Superior temporal gyrus (tissue), 1 donor: ENCODE results near the gene GABRA4.

ENCODE experiments used
- DNase-seq: peaks from one replicate; pipeline ENCODE4 v3.0.0-alpha.2; 2016; ENCODE audit errors: extremely low spot score

GABRA4 gene

DNA sequence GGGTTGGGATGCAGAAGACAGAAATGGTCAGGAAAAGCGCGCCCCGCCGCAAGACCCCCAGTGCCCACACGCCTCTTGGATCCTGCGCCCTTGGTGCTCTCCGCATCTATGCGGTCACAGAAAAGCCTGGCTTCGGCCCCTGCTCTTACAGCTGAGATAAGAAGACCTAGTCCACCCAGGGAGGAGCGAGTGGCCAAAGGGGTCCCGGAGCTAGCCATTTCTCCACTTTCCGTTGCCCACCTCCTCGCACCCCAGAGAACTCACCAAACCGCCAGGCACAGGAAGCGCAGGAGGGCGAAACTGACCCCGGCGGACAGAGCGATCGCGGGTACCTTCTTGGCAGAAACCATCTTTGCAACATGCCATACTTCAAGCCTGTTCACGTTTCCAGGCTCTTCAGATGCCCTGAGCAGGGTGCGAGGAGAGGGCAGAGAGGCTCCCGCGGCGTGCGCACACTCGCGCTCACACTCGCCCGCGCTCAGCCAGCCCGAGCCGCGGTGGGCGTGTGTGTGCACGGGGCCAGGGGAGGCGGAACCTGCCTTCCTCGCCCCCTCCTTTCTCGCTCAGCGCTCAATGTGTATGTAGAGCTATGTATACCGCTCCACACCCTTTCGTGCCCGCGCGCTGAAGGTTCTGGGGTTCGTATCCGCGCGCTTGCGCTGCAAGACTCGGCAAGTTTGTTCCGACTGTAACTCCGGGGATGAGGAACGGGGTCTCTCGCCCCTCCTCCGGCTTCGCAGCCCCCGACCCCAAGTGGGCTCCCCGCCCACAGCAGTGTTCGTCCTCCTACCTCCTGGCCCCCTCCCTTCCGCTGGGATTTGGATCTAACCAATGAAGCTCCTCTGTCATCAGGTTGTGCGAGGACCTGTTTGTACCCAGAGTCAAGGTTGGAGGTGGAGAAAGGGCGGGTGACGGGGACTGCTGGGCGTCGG is at the start of gene GABRA4:
Gene GABRA4 (minus strand): TSS at position 507 of the 932 bp plus-strand sequence. CDS start 157 bp downstream, at position 350.
- DNase-seq: peak; percentile 33

DNA sequence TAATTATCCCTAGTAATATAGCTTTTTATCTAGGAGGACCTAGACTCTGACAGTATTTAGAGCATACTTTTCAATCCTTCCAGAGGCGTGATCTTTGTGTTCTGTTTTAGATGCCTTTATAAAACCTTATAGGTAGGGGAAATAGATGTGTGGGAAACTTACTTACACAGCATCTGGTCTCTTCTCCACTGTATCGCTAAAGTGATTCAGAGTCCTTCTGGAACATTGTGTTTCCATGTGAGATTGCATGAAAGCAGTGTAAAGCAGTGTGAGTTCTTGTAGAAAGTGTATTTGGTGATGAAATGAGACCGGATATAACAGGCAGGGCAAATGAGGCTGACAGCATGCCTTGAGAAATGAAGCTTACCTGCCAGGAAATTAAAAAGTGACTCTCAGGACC is 47.4 kb upstream of the GABRA4 start:
- DNase-seq: peak; percentile 68

DNA sequence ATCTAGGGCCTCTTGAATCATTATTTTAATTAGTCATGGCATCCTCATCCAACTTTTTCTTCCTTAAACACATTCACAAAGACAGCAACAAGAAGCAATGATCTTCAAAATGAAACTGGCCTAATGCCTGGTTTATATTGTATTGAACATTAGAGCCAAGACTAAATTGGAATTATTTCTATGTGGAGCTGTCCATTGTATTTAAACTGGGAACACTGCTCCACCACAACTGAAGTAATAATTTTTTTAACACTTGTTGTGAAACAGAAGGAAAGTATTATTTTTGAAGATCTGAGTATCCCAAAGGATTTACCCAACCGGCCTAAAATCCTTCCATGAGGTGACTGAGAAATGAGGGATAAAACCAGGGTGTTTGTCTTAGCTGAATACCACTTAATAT is 44.9 kb upstream of the GABRA4 start:
- no peak for DNase-seq

DNA sequence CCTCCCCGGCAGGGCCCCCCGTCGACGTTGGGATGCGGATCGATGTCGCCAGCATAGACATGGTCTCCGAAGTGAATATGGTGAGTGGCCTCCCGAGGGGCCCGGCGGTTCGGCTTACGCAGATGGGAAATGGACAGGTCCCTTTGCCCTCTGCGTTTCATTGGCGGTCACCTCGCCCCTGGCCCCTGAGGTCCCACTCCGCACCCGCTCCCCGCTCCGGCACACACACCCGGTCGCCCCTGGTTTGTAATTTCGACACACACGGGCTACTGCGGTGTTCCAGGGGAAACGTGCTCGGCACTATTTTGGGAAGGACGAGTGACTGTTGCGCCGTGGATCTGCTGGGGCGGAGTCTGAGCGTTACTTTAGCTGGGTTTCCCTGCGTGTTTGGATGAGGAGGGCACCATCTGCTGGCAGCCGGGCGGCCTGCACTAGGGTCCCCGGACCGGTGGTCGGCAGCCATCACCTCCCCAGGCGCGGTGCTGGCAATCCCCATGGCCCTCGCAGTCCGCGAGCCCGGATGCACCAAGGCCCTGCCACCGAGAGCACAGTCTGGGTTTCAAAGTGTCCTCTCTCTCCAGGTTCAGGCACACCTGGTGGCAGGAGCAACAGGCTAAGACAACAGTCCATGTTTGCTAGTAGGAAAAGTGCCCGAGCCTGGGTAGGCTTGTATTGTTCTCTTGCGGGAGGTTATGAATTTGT is 39.2 kb upstream of the GABRA4 start:
- DNase-seq: peak; percentile 75

DNA sequence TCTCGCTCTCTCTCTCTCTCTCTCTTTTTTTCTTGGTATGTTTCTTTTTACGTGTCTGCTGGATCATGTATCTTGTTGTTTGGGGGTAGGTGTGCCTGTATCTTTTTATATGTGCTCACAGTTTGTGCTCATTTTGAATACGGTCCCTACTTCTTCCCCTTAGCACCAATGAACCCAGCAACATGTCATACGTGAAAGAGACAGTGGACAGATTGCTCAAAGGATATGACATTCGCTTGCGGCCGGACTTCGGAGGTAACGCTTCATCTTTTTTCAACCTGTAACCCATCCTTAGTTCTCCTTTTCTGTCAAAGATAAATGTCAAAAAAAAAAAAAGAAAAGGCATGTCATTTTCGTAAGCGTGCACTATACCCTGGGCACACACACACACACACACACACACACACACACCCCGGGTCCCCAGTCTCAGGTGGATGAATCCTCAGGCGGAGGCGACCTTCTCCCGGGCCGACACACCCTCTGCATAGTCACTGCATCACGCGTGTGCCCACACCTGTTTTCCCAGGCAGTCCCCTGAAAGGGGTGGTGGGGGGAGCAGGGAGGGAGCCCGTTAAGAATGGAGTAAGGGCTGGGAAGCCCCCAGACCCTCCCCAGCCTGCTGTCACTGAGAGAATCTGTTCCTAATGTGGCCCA is 38.5 kb upstream of the GABRA4 start:
- DNase-seq: no peak

DNA sequence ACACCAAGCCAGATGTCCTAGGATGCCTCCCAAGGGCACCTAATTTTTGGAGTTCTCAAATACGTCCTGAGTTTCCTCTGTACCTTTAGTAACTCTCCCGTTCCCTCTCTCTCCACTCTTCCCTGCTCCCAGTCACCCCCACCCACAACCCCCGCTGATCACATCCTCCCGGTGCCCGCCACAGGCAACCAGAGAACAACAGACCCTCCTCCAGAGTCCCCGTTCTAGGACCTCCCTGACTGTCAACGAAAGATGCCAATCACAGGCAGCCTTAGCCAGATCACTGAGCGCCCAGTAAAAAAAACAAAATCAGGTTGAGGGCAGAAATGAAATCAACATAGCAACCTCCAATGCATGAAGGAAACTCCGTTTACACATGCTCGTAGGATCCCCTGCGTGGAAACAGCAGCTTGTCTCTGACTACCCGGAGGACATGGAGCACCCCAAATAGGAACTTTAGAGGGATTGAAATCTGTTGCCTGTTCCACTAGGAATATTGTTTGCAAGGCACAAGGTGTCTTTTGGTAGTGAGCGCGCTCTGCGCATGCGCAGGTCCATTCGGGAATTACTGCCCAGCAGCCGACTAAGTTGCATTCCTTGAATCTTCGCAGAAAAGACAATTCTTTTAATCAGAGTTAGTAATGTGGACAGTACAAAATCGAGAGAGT is 37.8 kb upstream of the GABRA4 start, which contains the start of gene GABRB1:
Gene GABRB1 (plus strand): TSS at position 557 of the 668 bp plus-strand sequence.
- DNase-seq: peak; percentile 89

DNA sequence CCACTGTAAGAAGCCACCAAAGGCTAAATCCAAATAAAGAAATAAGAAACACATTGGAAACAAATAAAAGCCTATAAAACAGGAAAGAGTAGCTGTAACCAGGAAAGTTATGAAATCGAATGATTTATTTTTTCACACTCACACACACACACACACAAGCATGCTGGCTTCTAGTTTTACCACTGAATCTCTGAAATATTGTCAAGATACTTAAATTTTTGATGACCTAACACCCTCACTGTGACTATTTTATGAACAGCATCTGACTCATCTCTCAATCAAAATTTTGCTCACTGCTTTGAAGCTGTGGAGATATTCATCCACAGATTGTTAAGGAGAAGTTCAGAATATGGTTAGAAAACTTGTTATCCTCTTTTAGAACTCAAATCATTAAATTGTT is 24.1 kb upstream of the GABRA4 start:
- no peak for DNase-seq

DNA sequence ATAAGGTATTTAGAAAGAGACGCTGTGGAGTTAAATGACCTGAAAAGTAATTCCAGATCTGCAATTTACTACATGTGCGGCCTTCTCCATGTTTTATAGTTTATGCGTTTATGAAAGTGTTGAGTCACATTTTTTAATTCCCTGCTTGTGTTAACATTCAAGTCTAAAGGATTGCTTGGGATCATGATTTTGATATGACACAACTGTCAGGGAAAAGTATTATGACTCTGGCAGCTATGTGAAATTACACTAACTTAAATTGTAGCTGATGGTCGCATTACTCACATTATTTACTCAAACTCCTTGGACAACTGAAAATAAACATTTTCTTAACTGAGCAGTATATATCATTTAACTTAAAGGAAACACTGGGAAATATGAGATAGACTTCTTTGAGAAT is 23.7 kb upstream of the GABRA4 start:
- no peak for DNase-seq

DNA sequence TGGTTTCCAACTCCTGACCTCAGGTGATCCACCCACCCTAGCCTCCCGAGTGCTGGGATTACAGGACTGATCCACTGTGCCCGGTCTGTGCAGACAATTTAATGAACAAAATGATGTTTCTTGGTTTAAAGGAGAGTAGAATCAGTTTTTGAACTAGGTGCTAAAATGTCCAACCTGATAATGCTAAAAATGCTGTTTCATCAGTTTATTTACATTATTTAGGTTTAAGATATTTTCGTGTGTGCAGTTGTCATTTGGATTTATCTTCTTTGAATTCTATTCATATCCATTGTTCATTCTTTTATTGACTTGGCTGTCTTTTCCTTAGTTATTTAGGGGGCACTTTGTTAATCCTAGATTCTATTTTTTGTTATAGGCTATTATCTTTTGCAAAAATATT is 20.0 kb upstream of the GABRA4 start:
- DNase-seq: no peak

DNA sequence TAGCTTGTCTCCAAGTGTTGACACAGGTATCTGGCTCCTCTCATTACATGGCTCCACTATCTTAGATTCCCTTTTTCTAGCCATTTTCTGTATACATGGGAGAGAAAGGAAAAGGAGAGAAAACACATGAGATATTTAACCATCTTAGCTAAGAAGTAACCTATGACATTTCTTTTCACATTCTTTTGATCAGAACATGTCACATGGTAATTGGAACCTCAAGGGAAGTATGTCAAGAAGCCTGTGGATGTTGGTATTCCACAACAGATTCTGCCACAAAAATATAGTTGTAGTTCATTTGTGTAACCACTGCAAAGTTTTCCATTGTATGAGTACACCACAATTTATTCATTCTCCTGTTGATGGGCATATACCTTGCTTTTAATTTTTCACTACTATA is 19.3 kb upstream of the GABRA4 start:
- DNase-seq: no peak

DNA sequence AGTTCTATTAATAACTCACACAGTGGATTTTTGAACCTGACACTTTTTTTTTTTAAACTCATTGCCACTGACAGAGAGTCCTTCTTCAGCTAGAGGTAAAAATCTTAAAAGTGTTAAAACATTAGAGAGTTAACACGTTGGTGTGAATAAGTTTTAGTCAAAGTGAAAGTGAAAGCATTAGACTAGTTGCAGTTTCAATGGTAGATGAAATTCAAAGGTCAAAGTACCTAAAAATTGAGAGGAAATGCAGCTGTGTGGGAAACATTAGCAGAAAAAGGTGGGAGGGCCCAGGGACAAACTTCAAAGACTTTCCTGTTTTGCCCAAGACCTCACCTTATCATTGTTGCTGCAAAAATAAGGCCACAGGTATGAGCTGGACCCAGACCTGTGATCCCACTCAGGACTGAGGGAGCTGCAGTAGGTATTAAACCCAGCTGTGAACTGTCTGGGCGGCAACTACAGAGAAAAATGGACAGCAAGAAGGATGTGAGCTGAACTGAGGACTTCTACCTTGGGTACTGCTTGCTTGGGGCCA is 17.6 kb upstream of the GABRA4 start:
- DNase-seq: no peak

DNA sequence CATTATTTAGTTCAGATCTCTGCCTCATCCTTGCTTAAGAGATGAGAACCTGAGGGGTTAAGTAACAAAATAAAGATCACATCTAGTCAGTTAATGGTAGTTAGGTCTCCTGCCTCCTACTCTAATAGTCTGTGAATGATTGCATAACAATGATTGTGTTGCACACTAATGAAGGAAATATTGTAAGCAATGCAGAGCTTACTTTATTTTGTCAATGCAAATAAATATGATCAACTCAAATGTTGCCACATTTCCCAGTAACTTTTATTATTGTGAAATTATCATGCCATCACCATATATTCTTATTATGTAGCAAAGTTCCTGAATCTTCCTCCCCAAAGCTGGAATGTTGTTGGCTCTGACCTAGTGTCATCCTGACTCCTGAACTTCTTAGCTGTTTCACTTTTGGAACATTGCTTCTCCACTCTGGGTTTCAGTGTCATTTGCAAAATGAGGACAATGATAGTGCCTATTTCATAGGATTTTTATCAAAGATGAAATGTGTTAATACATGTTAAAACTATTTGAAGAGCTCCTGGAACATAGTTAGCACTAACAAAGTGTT is 17.0 kb upstream of the GABRA4 start:
- no peak for DNase-seq

DNA sequence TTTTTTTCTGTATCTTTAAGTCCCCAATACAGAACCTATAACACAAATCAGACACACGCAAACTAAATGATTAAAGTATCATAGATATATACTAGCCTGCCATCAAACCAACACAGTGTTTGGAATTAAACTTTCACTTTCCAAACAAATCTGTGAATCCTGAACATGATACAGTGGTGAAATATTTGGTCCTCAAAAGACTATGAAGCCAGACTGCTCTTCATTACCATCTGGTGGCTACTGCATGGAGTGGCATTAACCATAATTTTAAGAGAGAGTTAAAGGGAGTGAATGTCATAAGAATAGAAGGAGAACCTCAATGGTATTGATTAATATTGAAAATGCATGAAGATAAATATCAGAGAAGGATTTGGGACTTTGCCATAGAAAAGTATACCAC is 9.2 kb upstream of the GABRA4 start:
- DNase-seq: no peak

DNA sequence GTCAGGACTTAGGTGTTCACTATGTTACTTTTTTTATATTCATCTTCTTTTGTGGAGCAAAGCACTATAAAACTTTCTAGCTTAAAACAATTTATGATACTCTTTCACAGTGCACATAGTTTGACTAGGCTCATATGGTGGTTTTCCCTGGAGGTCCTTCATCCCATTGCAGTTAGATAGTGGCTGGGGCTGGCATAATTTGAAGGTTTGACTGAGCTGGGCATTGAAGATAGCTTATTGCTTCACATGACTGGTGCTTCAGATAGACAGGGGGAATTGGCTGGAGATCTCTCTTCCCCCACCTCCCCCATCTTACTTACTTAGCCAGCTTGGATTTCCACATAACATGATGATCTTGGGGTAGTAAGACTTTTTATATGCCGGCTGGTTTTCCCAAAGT is 7.0 kb upstream of the GABRA4 start:
- no peak for DNase-seq

DNA sequence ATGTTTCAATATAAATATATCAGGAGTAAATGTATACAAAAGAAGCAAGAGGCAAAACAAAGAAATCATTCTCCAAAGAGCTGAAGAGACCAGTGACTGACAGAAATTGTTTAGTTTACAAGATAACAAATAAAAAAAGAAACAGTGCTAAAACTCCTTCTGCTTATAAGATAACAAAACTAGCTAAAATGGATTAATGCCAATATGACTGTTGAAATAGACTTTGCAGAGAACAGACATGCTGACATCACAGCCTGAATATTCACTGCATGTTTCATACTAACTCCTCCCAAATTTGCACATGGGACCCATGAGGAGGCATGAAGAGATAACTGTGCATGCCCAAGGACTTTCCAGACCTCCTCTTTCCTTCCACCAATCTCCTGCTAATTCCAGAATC is 6.2 kb upstream of the GABRA4 start:
- no peak for DNase-seq

DNA sequence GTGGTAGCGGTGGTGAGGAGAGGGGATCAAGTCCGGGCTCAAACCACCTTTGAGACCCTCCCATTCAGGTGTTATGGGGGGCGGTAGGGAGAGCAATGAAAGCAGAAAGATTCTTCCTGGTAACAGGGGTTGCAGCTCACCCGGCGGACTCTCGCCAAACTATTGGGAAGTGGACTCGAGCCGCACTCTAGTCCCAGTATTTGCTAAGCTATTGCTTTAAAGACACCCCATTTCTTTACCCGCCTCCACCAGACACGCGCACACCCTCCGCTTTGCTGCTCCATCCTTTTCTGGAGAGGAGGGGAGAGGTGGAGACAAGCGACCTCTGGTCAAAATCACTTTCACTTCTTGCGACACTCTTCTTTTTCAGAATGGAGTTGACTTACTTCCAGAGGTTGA is 625 bp upstream of the GABRA4 start:
- peak; percentile 17 for DNase-seq

DNA sequence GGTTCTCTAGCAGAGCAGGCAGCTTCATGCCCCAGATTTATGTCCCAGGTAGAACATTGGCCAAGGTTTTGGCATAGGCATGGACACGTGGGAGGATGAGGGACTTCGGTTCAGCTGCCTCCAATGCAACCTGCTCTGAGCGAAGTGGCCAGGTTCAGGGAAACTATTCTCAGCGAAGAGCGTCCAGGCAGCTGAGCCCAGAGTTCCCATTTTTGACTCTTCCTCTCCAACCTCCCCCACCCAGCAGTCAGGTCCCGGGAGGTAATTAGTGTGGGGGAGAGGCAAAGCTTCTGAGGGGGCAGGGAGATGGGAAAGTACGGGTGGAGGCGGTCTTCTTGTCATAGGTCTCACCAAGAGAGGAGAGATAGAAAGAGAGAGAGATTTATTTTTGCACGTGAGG is 1.0 kb downstream of the GABRA4 start:
- DNase-seq: peak; percentile 21

DNA sequence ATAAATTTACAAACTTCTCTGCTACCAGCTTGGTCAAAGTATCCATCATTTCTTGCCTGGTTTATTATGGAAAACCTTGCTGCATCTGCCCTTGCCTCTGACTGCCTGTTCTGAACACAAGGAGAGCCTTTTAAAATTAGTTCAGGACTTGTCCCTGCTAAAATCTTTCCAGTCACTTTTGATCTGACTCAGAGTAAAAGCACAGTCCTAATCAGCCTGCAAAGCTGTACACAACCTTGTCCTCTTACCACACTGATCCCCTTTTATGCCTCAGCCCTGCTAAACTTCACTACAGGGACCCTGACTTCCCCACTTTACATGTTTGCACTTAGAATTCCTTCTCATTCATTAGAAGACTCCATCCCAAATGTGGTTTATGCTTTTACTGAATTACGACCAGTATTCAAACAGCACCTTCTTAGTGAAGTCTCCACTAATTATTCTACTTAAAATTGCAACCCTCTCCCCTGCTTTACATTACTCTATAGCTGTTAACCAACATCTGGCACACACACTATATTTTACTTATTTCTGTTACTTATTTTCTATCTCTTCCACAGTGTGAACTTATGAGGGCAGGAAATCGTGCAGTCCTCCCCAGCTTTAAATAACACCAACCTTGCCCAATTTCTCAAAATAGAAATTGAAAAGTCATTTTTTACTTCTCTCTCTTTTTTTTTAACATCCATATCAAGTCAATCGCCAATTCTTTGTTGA is 6.3 kb downstream of the GABRA4 start:
- DNase-seq: no peak

DNA sequence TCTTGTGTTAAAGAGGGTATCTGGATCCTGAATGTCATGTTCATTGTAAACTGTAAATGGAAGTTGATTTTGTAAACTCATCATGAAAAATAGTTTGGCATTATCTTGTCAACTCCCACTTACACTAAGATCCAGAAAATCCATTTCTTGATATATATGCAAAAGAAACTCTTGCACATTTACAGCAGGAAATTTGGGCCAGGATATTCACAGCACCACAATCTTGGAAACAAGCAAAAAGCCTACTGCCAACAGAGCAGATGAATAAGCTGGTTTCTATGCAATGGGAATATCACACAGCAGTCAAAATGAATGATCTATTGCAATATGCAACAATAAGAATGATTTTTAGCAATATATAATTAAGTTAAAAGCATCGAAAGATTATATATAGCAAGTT is 8.6 kb downstream of the GABRA4 start:
- DNase-seq: no peak

DNA sequence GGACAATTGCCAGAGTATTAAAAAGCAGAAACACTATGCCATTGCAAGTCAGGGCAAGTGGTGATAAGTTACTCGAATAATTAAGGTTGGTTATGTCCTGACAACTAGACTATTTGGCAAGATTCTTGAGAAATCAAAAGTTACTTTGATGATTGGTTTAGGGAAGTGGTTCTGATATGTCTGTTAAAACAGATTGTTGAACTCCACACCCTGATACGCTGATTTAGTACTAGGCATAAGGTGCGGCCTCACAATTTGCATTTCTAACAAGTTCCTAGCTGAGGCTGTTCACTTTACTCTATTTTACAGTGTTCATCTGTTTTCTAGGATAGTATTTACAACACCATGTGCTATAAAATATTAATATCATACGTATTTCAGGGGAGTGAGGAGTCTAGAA is 12.5 kb downstream of the GABRA4 start:
- DNase-seq: no peak

DNA sequence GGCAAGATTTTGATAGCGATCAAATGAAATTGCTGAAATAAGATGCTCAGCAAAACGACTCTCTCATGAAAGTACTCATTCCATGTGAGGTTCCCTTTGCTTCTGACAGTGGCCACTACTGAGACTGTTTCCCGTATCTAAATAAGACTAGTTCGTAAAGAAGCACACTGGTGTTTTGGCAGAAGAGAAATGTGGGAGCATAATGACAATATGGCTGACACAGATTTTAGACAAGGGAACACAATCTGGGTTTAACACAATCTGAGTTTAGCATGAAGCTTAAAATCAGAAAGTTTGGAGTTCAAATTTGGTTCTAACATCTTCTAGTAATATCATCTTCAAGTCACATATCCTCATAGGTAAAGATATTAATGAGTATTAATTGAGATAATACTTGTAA is 13.7 kb downstream of the GABRA4 start:
- DNase-seq: no peak
